MCF 10A (cell line): ENCODE measurements around the gene PHLDA2. TPM values are rescaled to one million over a fixed set of nuclear protein-coding genes. Genes with fewer than 3 reads are reported as not detected.

ENCODE experiments used
- BruUV-seq: library from RNA; stranded (reverse); fragments of 400-500 nt; replicated peaks from 2 replicates; lab custom pipeline; 2021; lab: Mats Ljungman, UMichigan
- CTCF ChIA-PET: fragments of 300-600 bp; sonication (Branson Sonifier 250); formaldehyde crosslinking; extraction: SDS; loops from one replicate; lab custom pipeline; 2021; ENCODE audit warnings: antibody characterized with exemption, inconsistent platforms; lab: Yijun Ruan, JAX
- POLR2A ChIA-PET: fragments of 300-600, 350-650 bp; sonication (Branson Sonifier 250); formaldehyde crosslinking; extraction: SDS; loops from one replicate; lab custom pipeline; 2020; ENCODE audit warnings: antibody characterized with exemption, inconsistent platforms; lab: Yijun Ruan, JAX
- DNase-seq: peaks from one replicate; pipeline ENCODE4 v3.0.0-alpha.2; 2018; ENCODE audit not compliant: unreplicated experiment
- H3K27ac Mint-ChIP-seq: one replicate; pipeline ENCODE4 v1.8.0; 2022; ENCODE audit warnings: mild to moderate bottlenecking, low read depth, mixed read lengths; ENCODE audit not compliant: unreplicated experiment
- H3K27me3 Mint-ChIP-seq: one replicate; pipeline ENCODE4 v1.8.0; 2022; ENCODE audit warnings: mixed read lengths; ENCODE audit not compliant: insufficient read depth, unreplicated experiment
- H3K36me3 Mint-ChIP-seq: one replicate; pipeline ENCODE4 v1.8.0; 2022; ENCODE audit warnings: mild to moderate bottlenecking, moderate library complexity, mixed read lengths; ENCODE audit not compliant: insufficient read depth, unreplicated experiment
- H3K4me1 Mint-ChIP-seq: one replicate; pipeline ENCODE4 v1.8.0; 2022; ENCODE audit warnings: mixed read lengths; ENCODE audit not compliant: insufficient read depth, unreplicated experiment
- H3K4me3 Mint-ChIP-seq: one replicate; pipeline ENCODE4 v1.8.0; 2022; ENCODE audit warnings: mild to moderate bottlenecking, moderate library complexity, mixed read lengths; ENCODE audit not compliant: unreplicated experiment
- H3K9me3 Mint-ChIP-seq: one replicate; pipeline ENCODE4 v1.8.0; 2022; ENCODE audit warnings: mixed read lengths; ENCODE audit not compliant: unreplicated experiment
- CTCF ChIP-seq: fragments of 200-600 bp; IDR thresholded peaks from one replicate; pipeline ENCODE4 v1.8.0; 2022; ENCODE audit warnings: antibody characterized with exemption, mild to moderate bottlenecking; ENCODE audit not compliant: unreplicated experiment
- intact Hi-C: fragments of 100-400 bp; cut with micrococcal nuclease; formaldehyde crosslinking; loops from 2 replicates; pipeline ENCODE4 v1.14.1; 2022
- total RNA-seq: library from RNA; stranded (reverse); gene quantifications from 2 replicates; pipeline ENCODE4 v1.2.3, GENCODE V29; 2022

The PHLDA2 gene
- total RNA-seq, 1 experiment from 2014 or later = 135 TPM

- no peaks in the 10 kb centered on the region for H3K27me3 Mint-ChIP-seq
- no peak for DNase-seq
- no TSS peak for BruUV-seq
- intact Hi-C loops = no loop called here
- no peaks in the 10 kb centered on the region for H3K9me3 Mint-ChIP-seq
- no peak for TF ChIP-seq CTCF
- ChIA-PET CTCF (interaction anchor here (1.1 to 1.7 kb wide), 3 partner anchors 27 to 65 kb away, joined by 3 to 6 read pairs (median 3); no protein-coding TSS in a partner anchor), POLR2A (interaction anchor here (0.9 to 1.5 kb wide), 4 partner anchors 11 to 63 kb away, joined by 3 to 7 read pairs (median 3); no protein-coding TSS in a partner anchor)
- no peak overlapping the region for H3K27ac Mint-ChIP-seq
- peaks cover 95% of the 10 kb centered on the region for H3K36me3 Mint-ChIP-seq
- no peak overlapping the region for H3K4me3 Mint-ChIP-seq
- H3K4me1 Mint-ChIP-seq = peaks cover 8% of the 10 kb centered on the region
These were observed 29.0 kb upstream of the PHLDA2 start for GRCh38 chr11:2958251-2958650.

- Mint-ChIP-seq H3K27ac (no peak overlapping the region), H3K27me3 (no peaks in the 10 kb centered on the region), H3K9me3 (no peaks in the 10 kb centered on the region), H3K4me3 (no peak overlapping the region), H3K4me1 (peaks cover 6% of the 10 kb centered on the region), H3K36me3 (peaks cover 94% of the 10 kb centered on the region)
- no TSS peak for BruUV-seq
- DNase-seq = no peak
- CTCF ChIA-PET = interaction anchor here (0.5 to 1.3 kb wide), 5 partner anchors 13 to 81 kb away, joined by 3 to 4 read pairs (median 3); no protein-coding TSS in a partner anchor
- POLR2A ChIA-PET = interaction anchor here (1.0 to 2.2 kb wide), 2 partner anchors 16 to 34 kb away, joined by 3 to 5 read pairs; no protein-coding TSS in a partner anchor
- intact Hi-C loops = no loop called here
- no peak for TF ChIP-seq CTCF
These were observed 26.8 kb upstream of the PHLDA2 start for GRCh38 chr11:2955906-2956476.

- Mint-ChIP-seq H3K4me1 (peaks cover 6% of the 10 kb centered on the region), H3K27me3 (no peaks in the 10 kb centered on the region), H3K36me3 (peaks cover 98% of the 10 kb centered on the region), H3K4me3 (no peak overlapping the region), H3K27ac (no peak overlapping the region), H3K9me3 (no peaks in the 10 kb centered on the region)
- no TSS peak for BruUV-seq
- ChIA-PET CTCF (interaction anchor here (0.6 to 3.2 kb wide), 9 partner anchors 10 to 872 kb away, joined by 3 to 13 read pairs (median 3); partner anchors contain the start of gene PHLDA2), POLR2A (interaction anchor here (1.2 to 1.9 kb wide), 3 partner anchors 9 to 17 kb away, joined by 3 to 5 read pairs (median 5); no protein-coding TSS in a partner anchor)
- DNase-seq = no peak
- intact Hi-C loops = no loop called here
- TF ChIP-seq CTCF = no peak
These were observed 25.0 kb upstream of the PHLDA2 start for GRCh38 chr11:2954263-2954662.

GRCh38 chr11:2952290-2952689 lies 23.1 kb upstream of the PHLDA2 start:
- peak overlapping the region; percentile 18 for H3K27ac Mint-ChIP-seq
- ChIA-PET CTCF (interaction anchor here (0.5 to 3.2 kb wide), 3 partner anchors 22 to 68 kb away, joined by 3 to 13 read pairs (median 5); partner anchors contain the start of gene PHLDA2), POLR2A (interaction anchor here (1.4 to 2.2 kb wide), 4 partner anchors 8 to 37 kb away, joined by 4 to 6 read pairs (median 4); no protein-coding TSS in a partner anchor)
- H3K27me3 Mint-ChIP-seq = no peaks in the 10 kb centered on the region
- H3K9me3 Mint-ChIP-seq = no peaks in the 10 kb centered on the region
- intact Hi-C loops = no loop called here
- no peak for TF ChIP-seq CTCF
- peaks cover 6% of the 10 kb centered on the region for H3K4me1 Mint-ChIP-seq
- BruUV-seq = no TSS peak
- peaks cover 94% of the 10 kb centered on the region for H3K36me3 Mint-ChIP-seq
- no peak overlapping the region for H3K4me3 Mint-ChIP-seq
- DNase-seq = no peak
